Lower leg skin (tissue), 4 donors: ENCODE measurements around the gene CENATAC. TPM values are rescaled to one million over a fixed set of nuclear protein-coding genes. Genes with fewer than 3 reads are reported as not detected.
"Not testable (repeated sequence)": the region's sequence is repeated elsewhere in the genome, so short reads cannot be mapped to it uniquely, and the experiment has no call there.

Experiments
- DNase-seq, 2 donors: peaks; one replicate each; pipeline ENCODE4 v3.0.0-alpha.2; 2019; ENCODE audit warnings: low spot score in 2 of 2
- H3K4me3 ChIP-seq: fragments of 200-600 bp; sonication (generic); 2 replicates; pipeline ENCODE4 v1.5.1; 2017; ENCODE audit warnings: mild to moderate bottlenecking, low read depth; ENCODE audit not compliant: poor library complexity, severe bottlenecking
- POLR2A ChIP-seq, 2 donors: fragments of 450-650 bp; IDR thresholded peaks; one replicate each; pipeline ENCODE4 v1.6.1; 2016 to 2017; ENCODE audit warnings: antibody characterized with exemption in 2 of 2, mild to moderate bottlenecking in 1 of 2, moderate library complexity in 1 of 2
- WGBS, 2 donors: methylation state at CpG; one replicate each; pipeline ENCODE4 v1.1.5; 2018; 5-methylcytosine and 5-hydroxymethylcytosine counted together
- intact Hi-C: fragments of 100-400 bp; cut with DNase I; formaldehyde crosslinking; loops from one replicate; pipeline ENCODE4 v1.15.0; 2023; ENCODE audit warnings: low total_unique reads
- total RNA-seq, 4 donors: library from RNA; depleted of rRNA; stranded (reverse); fragments of >200 nt; gene quantifications; one replicate each; pipeline ENCODE4 v1.1.0, GENCODE V29; 2016
- TF ChIP-seq, protein P1 (sequence below), 3 donors: fragments of 450-650 bp; IDR thresholded peaks; one replicate each; pipeline ENCODE4 v1.5.1; 2016; ENCODE audit warnings: antibody characterized with exemption in 3 of 3, mild to moderate bottlenecking in 3 of 3, moderate library complexity in 2 of 3

CENATAC gene
- total RNA-seq, 4 donors from 2014 or later, result 21.2 to 66.8 (median 39.9) TPM

DNA sequence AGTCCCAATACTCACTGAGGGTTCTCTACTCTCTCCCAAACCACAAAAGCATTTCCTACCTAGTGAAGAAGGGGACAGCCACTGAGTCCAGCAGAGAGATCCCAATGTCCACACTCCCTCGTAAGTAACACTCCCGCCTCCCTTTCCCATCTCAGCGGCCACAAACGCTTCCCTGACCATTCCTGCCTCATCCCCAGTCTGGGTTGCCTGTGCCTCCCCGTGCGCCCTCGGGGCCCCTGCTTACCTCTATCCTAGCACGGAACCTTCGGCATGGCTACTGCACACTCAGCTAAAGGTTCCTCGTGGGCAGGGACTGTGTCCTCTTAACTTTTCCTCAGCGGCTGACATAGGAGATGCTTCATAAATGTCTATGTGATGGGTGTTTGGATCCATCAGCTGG, 40.4 kb upstream of the CENATAC start:
- no peak for DNase-seq
- TF ChIP-seq, protein P1, sequence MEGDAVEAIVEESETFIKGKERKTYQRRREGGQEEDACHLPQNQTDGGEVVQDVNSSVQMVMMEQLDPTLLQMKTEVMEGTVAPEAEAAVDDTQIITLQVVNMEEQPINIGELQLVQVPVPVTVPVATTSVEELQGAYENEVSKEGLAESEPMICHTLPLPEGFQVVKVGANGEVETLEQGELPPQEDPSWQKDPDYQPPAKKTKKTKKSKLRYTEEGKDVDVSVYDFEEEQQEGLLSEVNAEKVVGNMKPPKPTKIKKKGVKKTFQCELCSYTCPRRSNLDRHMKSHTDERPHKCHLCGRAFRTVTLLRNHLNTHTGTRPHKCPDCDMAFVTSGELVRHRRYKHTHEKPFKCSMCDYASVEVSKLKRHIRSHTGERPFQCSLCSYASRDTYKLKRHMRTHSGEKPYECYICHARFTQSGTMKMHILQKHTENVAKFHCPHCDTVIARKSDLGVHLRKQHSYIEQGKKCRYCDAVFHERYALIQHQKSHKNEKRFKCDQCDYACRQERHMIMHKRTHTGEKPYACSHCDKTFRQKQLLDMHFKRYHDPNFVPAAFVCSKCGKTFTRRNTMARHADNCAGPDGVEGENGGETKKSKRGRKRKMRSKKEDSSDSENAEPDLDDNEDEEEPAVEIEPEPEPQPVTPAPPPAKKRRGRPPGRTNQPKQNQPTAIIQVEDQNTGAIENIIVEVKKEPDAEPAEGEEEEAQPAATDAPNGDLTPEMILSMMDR (IDR thresholded peaks at IDR 0.05), result no peak
- no peak for TF ChIP-seq POLR2A (IDR thresholded peaks at IDR 0.05)
- H3K4me3 ChIP-seq, result no peak overlapping the region
- intact Hi-C loops, result loop anchor here (5.0 kb wide), 1 partner anchor 265 kb away; no protein-coding TSS in a partner anchor
- WGBS, 2 donors, result 83 to 88% methylated on average over 11 of the region's 11 CpGs

DNA sequence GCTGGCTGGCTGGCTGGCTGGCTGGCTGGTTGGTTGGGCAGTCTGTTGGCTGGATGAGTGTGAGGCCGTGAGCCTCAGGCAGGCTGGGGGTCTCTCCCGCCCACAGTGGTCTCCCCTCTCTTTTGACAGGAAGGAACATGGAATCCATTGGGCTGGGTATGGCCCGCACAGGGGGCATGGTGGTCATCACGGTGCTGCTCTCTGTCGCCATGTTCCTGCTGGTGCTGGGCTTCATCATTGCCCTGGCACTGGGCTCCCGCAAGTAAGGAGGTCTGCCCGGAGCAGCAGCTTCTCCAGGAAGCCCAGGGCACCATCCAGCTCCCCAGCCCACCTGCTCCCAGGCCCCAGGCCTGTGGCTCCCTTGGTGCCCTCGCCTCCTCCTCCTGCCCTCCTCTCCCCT, 40.0 kb upstream of the CENATAC start:
- no peak for TF ChIP-seq POLR2A (IDR thresholded peaks at IDR 0.05)
- TF ChIP-seq, protein P1 (IDR thresholded peaks at IDR 0.05), result no peak
- intact Hi-C loops, result loop anchor here (5.0 kb wide), 1 partner anchor 266 kb away; no protein-coding TSS in a partner anchor
- no peak for DNase-seq
- H3K4me3 ChIP-seq, result no peak overlapping the region
- 90 to 92% methylated on average over 8 of the region's 8 CpGs for WGBS, 2 donors

DNA sequence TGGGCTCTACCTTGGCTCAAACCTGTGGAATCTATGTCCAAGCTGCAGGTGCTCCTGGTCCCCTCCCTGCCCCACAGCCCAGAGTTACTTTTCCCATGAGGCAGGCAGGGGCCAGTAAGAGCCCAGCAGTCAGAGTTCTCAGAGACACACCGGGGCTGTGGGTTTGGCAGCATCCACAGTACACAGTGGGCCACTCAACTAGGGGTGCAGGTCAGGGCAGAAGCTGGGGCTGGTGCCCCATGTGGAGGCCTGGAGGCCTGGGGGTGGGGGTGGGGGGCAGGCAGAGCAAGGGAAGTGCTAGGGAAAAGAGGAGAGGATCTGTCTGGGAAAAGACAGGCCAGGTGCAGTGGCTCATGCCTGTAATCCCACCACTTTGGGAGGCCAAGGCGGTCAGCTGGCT, 39.4 kb upstream of the CENATAC start:
- no peak overlapping the region for H3K4me3 ChIP-seq
- intact Hi-C loops, result loop anchor here (5.0 kb wide), 1 partner anchor 266 kb away; no protein-coding TSS in a partner anchor
- TF ChIP-seq POLR2A (IDR thresholded peaks at IDR 0.05), result no peak
- TF ChIP-seq, protein P1 (IDR thresholded peaks at IDR 0.05), result no peak
- WGBS, 2 donors, result 84% methylated on average over 2 of the region's 2 CpGs
- no peak for DNase-seq

DNA sequence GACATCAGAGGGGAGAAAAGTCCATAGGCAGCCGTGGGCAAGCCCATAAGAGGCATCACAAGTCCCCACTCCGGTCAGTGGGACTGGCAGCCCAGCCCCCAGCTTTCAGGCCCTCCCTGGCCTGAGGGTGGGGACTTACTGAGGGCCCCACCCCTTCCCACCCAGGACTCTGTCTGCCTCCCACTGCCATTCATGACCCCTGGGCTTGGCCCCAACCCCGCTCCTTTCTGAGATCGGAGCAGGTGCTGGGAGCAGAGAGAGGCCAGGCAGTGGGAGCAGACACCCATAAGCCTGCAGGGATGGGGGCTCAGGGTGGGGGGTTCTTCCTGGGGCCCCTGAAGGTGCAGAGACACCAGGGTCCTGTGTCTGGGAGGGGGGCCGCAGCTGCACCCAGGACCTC, 36.7 kb upstream of the CENATAC start:
- 63 to 84% methylated on average over 3 to 5 of the region's 5 CpGs for WGBS, 2 donors
- no peak overlapping the region for H3K4me3 ChIP-seq
- DNase-seq, result no peak
- intact Hi-C loops, result loop anchor here (5.0 kb wide), 1 partner anchor 361 kb away; no protein-coding TSS in a partner anchor
- TF ChIP-seq POLR2A (IDR thresholded peaks at IDR 0.05), result no peak
- TF ChIP-seq, protein P1 (IDR thresholded peaks at IDR 0.05), result no peak

DNA sequence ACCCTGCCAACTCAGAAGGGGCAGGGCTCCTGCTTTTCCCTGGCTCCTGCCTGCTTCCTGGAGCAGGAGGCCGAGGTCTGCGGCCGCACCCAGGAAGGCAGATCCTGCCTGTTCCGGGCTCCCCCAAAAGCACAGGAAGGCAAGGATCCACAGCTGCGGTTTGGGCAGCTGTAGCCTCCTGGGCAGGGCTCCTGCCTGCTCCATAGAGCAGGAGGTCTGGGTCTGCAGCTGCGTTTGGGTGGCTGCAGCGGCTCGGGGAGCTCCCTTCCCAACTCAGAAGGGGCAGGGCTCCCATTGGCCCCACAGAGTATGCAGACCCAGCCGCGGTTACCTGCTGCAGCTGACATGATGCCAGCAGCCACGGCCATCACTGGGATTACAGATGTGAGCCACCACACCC, 36.3 kb upstream of the CENATAC start:
- no peak for DNase-seq
- TF ChIP-seq, protein P1 (IDR thresholded peaks at IDR 0.05), result no peak
- intact Hi-C loops, result loop anchor here (5.0 kb wide), 1 partner anchor 361 kb away; no protein-coding TSS in a partner anchor
- WGBS, 2 donors, result 41 to 49% methylated on average over 6 of the region's 11 CpGs
- no peak overlapping the region for H3K4me3 ChIP-seq

DNA sequence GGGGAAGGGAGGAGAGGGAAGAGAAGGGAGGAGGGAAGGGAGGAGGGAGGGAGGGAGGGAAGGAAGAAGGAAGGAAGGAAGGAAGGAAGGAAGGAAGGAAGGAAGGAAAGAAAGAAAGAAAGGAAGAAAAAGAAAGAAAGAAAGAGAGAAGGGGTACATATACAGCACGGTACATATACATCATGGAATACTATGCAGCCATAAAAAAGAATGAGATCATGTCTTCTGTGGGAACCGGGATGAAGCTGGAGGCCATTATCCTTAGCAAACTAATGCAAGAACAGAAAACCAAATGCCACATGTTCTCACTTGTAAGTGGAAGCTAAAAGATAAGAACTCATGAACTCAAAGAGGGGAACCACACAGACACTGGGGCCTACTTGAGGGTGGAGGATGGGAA, 28.4 kb upstream of the CENATAC start:
- H3K4me3 ChIP-seq, DNase-seq, intact Hi-C loops: not testable (repeated sequence)
- 92 to 96% methylated on average over 2 of the region's 2 CpGs for WGBS, 2 donors
